ACHN (cell line): ENCODE measurements around the gene DPP6.

ENCODE experiments used
- DNase-seq: peaks from one replicate; pipeline ENCODE4 v3.0.0-alpha.2; 2015
- in situ Hi-C: cut with HindIII; loops from 2 replicates; pipeline ENCODE4 v1.10.0; 2017; ENCODE audit warnings: low sequenced_read_pairs, low pct_ligation_motif_present, low pct_unique_long_range_greater_than_20kb

The DPP6 gene

DNA sequence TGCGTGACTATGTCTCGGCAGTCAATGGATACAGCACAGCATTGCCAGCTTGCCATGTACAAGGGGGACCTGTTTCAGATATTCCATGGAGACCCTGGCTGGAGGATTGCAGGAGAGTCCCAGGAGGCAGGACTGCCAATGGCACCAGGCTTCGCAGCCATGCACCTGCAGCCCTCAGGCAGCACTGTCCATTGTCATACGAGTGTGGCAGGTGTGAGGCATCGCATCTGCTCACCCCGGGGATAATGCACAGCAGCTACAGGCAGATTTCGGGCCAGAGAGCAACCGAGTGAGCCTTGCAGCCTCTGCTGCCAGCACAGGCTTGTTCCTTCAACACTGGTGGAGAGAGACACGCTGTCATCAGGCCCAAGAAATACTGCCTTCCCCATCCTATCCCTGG lies 535.6 kb downstream of the DPP6 start:
- in situ Hi-C loops = no loop called here
- no peak for DNase-seq

DNA sequence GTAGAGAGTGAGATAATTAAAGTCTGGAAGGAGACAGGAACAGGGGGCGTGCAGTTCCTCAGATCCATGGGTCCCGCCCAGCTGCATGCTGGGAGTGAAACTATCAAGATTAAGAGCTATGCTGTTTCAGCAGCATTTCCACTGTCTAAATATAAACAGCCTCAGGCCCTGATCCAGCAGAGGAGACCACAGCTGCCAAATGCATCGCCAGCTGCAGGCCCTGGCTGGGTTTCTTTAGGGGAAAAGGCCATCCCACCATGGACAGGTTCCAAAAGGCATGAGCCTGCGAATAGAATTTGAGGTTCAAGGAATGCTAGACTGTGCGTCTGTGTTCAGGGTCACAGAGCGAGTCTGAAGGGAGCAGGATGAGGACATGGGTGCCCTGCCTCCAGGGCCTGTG lies 539.3 kb downstream of the DPP6 start:
- in situ Hi-C loops = no loop called here
- no peak for DNase-seq

DNA sequence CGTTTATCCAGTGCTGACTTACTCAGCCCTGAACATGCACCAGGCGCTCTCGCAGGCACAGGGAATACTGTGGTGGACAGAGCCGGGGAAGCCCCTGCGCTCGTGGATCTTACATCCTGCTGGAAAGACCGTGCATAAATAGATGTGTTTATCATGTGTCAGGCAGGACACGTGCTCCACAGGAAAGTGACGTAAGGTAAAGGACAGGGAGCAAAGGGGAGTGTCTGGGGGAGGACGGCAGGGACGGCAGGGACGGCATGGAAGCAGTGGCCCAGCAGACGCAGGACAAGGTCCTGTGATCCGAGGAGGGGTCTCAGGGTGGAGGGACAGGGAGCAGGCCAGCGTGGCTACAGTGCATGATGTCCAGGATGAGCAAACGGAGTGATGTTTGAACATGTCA lies 540.2 kb downstream of the DPP6 start:
- in situ Hi-C loops = no loop called here
- DNase-seq = no peak

DNA sequence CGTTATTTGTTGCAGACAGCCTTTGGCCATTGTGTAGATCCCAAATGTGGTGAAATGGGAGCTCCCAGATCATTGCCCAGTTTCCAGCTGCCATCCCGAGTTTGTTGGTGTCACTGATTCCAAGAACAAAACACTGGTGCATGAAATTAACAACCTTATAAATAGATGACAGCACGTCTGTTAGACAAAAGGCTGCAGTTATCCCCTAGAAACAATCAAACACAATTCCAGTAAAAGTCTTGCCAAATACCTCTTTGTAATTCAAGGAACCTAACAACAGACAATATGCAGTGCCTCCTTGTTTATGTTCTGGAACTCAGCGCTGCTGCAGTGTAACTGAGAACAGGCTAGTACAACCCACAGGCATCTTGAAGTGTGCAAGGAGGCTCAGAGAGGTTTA lies 546.2 kb downstream of the DPP6 start:
- in situ Hi-C loops = no loop called here
- no peak for DNase-seq

DNA sequence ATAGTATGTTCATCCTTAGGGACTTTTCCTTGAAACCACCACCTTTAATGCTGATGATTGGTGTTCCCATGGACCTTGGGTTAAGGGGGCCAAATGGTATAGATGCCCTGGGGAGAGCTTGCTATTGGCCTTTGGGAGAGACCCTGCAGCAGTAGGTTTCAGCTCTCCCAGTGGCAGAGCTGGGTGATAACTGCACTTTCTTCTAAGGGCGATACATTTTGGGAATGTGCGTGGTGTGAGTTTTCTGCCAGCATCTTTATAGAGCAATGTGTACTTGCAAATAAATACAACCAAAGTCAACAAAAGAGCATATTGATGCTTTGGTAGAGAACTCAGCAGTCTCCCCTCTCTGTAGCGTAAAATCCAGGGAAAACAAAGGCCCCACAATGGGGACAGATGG lies 546.7 kb downstream of the DPP6 start:
- in situ Hi-C loops = no loop called here
- no peak for DNase-seq

DNA sequence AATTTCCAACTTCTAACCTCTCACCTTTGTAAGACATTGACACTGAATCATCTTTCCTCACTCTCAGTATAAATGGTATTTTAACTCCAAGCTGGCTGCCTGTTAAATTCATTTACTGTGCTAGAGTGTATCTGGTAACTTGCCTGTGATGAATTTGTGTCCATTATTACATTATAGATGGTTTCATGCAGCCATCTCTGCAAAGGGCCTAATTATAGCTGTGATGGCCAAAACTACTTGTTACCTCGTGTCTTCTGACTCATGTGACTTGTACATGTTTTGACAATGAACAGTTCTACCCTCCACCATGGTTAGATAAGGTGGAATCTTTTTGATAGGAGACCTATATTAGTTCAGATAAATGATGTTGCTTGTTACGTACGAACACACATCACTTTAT lies 558.7 kb downstream of the DPP6 start:
- no peak for DNase-seq

DNA sequence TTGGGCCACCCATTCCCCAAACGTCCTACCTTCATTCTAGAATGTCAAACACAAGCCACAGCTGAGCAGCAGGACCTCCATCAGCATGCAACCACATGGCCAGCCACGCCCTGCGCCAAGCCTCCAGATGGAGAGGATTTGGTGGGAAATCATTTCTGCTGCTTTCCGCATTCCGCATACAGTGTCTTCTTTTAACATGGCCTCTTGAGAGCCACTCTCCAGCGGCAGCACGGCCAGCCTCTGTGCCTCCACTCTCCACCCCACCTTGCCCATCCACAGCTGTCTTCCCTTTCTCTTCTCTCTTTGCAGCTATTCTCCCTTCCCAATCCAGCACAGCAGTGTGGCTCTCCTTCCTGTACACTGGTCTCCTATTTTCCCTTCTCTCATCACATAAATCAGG lies 561.6 kb downstream of the DPP6 start:
- no peak for DNase-seq
- in situ Hi-C loops = no loop called here

More for the DNA sequence above, 558.7 kb downstream of the DPP6 start:
- in situ Hi-C loops = no loop called here

DNA sequence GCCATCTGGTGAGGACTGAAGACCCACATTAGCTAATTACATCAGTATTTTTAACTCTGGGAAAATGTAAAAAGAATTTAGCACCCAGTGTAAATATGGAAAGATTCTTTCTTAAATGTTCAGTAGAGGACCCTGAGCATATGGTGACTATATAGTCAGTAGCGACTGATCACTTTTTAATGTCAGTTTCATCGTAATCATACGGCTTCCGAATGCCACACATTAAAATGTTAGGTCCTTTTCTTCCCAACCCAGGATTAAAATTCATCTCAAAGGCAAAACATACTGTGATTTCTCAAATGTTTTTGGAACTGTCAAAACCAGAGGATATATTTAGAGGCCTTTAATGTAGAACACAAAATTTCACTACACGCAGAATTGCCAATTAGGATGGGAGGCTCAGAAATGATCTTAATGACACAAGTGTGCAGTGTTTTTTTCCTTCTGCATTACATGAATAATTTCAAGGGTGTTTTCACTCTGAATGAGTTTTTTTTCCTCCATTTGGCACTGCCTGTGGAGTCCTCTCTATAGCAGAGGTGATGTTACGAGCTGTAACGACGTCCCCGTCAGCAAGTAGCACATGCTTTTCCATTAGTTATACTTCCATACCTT lies 568.0 kb downstream of the DPP6 start:
- no peak for DNase-seq
- in situ Hi-C loops = no loop called here

DNA sequence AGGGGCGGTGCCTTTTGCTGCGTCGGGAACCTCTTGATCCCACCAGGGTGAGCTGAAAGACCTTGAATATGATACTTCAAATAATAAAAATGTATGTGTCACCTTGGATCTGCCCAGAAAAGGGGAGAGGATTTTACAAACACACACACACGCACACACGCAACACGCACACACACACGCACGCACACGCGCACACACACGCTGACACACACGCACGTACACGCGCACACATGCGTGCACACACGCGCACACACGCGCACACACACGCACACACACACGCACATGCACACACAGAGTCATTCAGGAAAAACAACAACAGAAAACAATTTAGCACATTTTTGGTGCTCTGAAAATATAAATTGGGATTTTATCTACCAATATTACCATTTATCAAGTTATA lies 571.2 kb downstream of the DPP6 start:
- in situ Hi-C loops = no loop called here
- DNase-seq = no peak

DNA sequence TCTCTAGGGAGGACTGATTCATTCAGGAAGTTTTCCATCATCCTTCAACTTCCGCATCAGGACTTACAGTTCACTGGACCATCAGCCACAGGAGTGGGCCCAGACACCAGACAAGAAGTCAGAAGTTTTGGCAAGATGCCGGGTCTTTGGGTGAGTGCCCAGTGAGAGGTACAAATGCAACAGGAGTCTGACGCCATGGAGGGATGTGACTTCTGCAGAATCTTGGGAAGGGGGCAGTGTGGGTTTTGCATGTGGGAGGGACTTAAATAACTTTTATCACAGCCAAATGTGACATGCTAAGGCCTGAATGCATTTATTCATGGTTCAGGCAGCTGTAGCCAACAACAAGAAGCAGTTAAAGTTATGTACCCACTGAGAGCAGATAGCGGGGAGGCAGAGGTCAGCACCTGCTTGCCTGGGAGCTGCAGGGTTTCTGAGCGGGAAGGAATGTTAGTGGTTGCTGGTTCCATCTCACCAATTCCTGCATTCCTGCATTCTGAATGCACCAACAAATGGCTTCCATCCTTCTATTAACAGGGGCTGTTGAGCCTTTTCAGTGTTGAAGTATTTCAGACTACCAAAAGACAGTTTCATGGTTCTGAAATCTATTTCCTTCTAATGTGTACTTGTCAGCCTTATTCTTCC lies 575.6 kb downstream of the DPP6 start:
- in situ Hi-C loops = no loop called here
- no peak for DNase-seq

DNA sequence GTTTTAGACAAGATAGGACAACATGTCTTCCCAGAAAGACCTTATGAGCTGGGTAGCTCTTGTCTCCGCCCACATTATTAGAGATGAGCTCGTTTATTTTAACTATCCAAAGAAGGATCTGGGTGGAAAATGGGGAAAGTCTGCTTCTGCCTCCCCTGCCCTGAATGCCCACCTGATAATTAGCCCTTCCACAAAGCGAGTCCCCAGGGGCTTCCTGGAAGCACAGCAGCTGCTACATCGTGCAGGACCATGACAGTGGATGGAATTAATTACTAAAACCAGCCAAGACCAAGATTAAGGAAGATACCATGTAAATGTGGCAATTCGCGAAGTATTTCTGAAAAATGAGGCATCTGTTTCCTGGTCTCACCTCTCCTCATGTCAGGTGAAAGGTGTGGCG lies 576.4 kb downstream of the DPP6 start:
- DNase-seq = no peak
- in situ Hi-C loops = no loop called here

DNA sequence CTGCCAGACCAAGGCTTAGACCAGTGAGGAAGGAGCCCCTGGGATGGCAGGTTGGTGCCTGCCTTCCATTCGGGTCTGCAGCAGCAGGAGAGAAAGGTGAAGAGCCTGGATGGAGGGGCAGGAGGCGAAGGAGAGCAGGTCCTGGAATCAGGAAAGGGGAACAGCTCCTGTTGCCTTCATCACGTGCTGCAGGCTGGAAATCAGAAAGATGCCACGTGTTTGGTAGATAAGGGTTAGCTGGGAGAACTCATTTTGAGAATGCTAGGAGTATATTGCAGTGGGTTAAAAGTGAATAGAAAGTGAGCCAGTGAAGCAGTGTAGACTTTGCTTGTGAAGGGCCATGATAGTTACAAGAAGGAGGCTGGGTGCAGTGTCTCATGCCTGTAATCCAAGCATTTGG lies 579.0 kb downstream of the DPP6 start:
- in situ Hi-C loops = no loop called here
- DNase-seq = no peak

DNA sequence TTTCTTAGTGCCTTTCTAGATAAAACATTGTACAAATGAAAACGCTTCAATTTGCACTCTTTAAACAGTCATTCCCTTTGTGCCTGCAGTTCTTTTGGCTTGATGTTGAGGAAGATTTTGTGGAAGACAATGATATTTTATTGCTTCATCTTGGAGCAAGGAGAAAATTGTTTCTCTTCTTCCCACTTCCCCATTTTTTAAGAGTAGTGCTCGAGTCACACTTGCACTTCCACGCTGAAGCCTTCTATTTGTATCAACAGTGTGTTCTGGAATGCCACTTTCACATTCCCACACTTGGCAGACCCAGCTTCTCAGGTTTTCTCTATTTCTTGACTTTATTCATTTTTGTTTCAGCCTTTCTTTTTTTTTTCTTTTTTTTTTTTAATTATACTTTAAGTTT lies 581.4 kb downstream of the DPP6 start:
- in situ Hi-C loops = no loop called here
- DNase-seq = no peak

DNA sequence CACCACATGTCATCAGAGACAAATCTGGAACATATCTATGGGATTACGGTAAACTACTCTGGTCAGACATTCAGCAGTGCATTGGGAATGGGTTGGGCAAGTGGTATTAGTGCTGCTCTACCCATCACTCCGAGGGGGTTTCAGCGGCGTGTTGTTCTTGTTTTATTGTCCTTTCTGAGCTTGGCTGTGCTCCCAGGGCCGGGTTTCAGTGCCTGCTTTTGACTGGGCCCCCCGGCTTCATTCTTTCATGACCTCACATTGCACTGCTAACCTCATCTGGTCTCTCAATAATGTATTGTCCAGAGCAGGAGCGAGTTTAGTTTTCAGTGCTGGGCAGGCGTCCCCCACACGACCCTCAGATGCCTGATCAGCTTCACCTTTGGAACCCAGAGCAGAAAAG lies 586.1 kb downstream of the DPP6 start:
- no peak for DNase-seq
- in situ Hi-C loops = no loop called here

DNA sequence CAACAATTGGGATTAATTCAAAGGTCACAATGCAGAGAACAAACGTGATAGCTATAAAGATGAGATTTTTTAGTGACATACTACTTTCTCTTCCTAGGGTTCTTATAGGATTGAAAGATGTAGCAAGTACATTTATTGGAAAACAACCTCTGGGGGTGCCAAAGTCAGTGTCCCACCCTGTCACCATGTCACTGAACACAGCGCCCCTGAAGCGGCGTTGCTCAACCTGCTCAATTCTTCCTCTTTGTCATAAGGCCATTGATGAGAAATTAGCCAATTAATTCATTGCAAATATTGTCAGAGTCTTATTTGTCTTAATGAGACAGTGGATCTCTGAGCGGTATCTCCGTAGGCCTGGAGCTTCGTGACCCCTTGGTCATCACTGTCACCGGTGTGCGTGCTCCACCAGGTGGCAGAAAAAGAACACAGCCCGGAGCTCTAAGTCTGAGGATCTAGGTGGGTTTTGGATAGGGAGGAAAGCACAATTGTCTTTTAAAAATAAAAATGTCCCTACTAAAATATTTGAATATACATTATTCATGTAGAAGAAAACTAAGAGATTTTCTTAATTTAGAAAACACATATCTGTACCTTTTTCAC lies 588.2 kb downstream of the DPP6 start:
- peak; percentile 11 for DNase-seq

DNA sequence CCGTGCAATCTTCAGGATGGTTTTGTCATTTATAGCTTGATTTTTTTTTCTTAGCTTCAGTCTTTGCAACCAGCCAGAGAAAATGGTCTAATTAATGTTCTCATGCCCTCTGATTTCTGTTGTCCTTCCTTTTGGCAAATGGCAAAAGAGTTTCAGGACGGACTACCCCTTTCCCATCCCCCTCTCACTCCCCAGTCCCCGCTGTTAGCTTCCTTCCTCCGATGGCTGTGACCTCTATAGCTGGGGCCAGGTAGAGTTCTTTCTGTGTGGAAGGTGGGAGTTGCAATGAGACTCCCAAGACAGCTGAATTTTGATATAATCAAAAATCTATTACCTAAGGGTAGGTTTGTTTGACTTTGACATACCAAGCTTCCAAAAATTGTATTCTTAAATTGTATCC lies 588.7 kb downstream of the DPP6 start:
- DNase-seq = no peak

More for the DNA sequence above, 588.2 kb downstream of the DPP6 start:
- in situ Hi-C loops = no loop called here

DNA sequence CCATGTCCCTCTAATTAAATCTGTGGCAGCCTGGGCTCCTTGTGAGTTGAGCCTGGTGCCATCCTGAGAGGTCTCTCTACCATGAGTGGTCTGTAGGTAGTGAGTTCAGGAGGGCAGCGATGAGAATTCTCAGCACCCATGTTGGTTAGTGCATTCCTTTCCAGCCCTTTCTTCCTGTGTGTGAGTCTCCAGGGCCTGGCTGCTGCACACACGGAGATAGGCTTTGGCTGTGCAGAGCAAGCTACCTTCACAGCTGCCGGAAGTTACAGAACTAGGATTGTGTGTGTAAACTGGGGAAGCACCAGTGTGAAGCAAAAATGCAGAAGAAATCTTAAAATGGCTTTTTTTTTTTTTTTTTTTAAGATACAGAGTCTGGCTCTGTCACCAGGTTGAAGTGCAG lies 592.2 kb downstream of the DPP6 start:
- in situ Hi-C loops = no loop called here
- DNase-seq = no peak

More for the DNA sequence above, 588.7 kb downstream of the DPP6 start:
- in situ Hi-C loops = no loop called here

DNA sequence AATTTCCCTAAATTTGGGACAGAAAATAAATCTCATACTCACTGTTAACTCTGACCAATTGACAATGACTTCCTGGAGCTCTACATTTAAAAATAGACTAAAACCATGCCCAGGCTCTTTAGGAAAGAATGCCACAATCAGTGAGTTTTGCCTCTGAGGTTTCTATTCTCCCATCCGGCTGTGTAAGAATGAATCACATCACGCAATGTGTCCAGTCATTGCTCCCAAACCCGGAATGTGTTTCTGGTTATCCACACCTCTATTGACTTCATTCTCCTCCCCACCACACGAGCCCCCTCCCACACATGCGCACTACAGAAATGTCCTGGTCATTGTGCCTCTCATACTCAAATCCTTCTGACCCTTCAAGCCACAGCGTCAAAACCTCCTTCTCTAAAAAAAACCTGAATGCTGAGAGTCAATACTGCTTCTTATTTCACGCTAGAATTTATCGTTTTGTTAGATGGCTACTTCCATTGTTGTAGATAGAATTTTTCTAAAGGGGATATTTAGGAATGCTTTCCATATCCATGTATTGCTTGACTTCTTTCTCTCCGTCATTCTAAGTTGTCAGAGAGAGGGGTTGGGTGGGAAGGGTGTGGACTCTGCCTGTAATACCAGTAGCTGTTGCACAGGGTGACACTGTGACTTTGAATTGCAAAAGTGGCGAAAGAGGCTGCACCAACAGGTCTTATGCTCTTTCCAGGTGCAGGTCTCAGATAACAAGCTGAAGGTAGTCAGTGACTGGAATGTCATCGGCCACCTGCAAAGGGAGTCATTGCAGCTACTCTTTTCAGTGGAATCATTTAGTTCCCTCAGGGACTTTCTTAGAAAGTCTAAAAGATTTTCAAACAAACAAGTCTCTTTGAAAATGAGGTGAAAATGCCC lies 594.2 kb downstream of the DPP6 start:
- DNase-seq = no peak
- in situ Hi-C loops = no loop called here

DNA sequence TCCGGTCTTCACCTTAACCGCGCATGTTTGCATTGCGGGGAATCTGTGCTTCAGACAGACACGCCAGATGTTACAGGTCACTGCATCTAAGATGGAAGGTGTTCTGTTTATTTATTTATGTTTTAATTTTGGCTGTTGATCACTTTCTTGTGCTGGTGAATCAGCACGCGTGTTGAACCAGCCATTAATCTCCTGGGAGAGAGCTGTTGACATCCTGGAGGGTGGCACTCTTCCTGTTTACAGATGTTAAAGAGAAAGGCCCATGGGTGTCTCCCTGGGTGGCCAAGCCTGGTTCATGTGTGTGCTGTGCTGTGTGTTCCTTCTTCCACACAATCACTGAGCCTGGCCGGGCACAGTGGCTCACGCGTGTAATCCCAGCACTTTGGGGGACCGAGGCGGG lies 595.4 kb downstream of the DPP6 start:
- in situ Hi-C loops = no loop called here
- DNase-seq = no peak
